Esophagus squamous epithelium (tissue), 4 donors: ENCODE measurements around the gene COPS7B.

Experiments used
- CTCF ChIP-seq, 6 experiments: fragments of 450-650 bp in 4 of 6; fragments of 200-600 bp in 2 of 6; sonication (generic) in 2 of 6; IDR thresholded peaks; one replicate each; pipeline ENCODE4 v1.5.1; 2016 to 2019; ENCODE audit warnings: antibody characterized with exemption in 6 of 6, mild to moderate bottlenecking in 4 of 6, moderate library complexity in 4 of 6
- POLR2A ChIP-seq, 4 donors: fragments of 450-650 bp; IDR thresholded peaks; one replicate each; pipeline ENCODE4 v1.6.1; 2017; ENCODE audit warnings: antibody characterized with exemption in 4 of 4, mild to moderate bottlenecking in 4 of 4, moderate library complexity in 3 of 4

GRCh38 chr2:231764124-231764523, 22.1 kb upstream of the COPS7B start:
- TF ChIP-seq CTCF (IDR thresholded peaks at IDR 0.05) (no peak), POLR2A (IDR thresholded peaks at IDR 0.05) (no peak)
